MM.1S (cell line): ENCODE data around the gene ACO2.

ENCODE experiments used
- DNase-seq: peaks from one replicate; pipeline ENCODE4 v3.0.0-alpha.2; 2015
- H2AFZ ChIP-seq: fragments of 300-600 bp; sonication (generic); 2 replicates; pipeline ENCODE4 v1.6.0; 2016; ENCODE audit warnings: antibody characterized with exemption, low read length
- H3F3A ChIP-seq: fragments of 300-600 bp; sonication (generic); 2 replicates; pipeline ENCODE4 v1.6.1; 2016; ENCODE audit warnings: mild to moderate bottlenecking, antibody characterized with exemption, low read length, moderate library complexity, mixed read lengths; ENCODE audit not compliant: insufficient read depth
- H3K27ac ChIP-seq: fragments of 300-600 bp; sonication (generic); 2 replicates; pipeline ENCODE4 v1.5.1; 2016; ENCODE audit warnings: mild to moderate bottlenecking, low read length
- H3K27me3 ChIP-seq: fragments of 300-600 bp; sonication (generic); replicated peaks from 2 replicates; pipeline ENCODE4 v1.6.0; 2016; ENCODE audit warnings: low read length; ENCODE audit not compliant: insufficient read depth
- H3K36me3 ChIP-seq: fragments of 300-600 bp; sonication (generic); replicated peaks from 2 replicates; pipeline ENCODE4 v1.6.1; 2016; ENCODE audit warnings: mild to moderate bottlenecking, low read length, mixed read lengths; ENCODE audit not compliant: insufficient read depth
- H3K4me1 ChIP-seq: fragments of 300-600 bp; sonication (generic); 2 replicates; pipeline ENCODE4 v1.6.1; 2016; ENCODE audit warnings: low read length, mixed read lengths
- H3K4me2 ChIP-seq: fragments of 300-600 bp; sonication (generic); 2 replicates; pipeline ENCODE4 v1.6.0; 2016; ENCODE audit warnings: low read depth, low read length
- H3K4me3 ChIP-seq: fragments of 300-600 bp; sonication (generic); 2 replicates; pipeline ENCODE4 v1.5.1; 2016; ENCODE audit warnings: low read length, mixed read lengths
- H3K79me2 ChIP-seq: fragments of 300-600 bp; sonication (generic); 2 replicates; pipeline ENCODE4 v1.6.1; 2016; ENCODE audit warnings: mixed run types, low read length, mixed read lengths
- H3K9ac ChIP-seq: fragments of 300-600 bp; sonication (generic); 2 replicates; pipeline ENCODE4 v1.6.1; 2016; ENCODE audit warnings: low read length, mixed read lengths
- H3K9me2 ChIP-seq: fragments of 300-600 bp; sonication (generic); replicated peaks from 2 replicates; pipeline ENCODE4 v1.6.1; 2016; ENCODE audit warnings: mild to moderate bottlenecking, low read length, mixed read lengths; ENCODE audit not compliant: insufficient read depth
- H3K9me3 ChIP-seq: fragments of 300-600 bp; sonication (generic); replicated peaks from 2 replicates; pipeline ENCODE4 v1.6.1; 2016; ENCODE audit warnings: mild to moderate bottlenecking, low read length, mixed read lengths; ENCODE audit not compliant: insufficient read depth
- H4K20me1 ChIP-seq: fragments of 300-600 bp; sonication (generic); 2 replicates; pipeline ENCODE4 v1.6.1; 2016; ENCODE audit warnings: mild to moderate bottlenecking, low read length, moderate library complexity, mixed read lengths; ENCODE audit not compliant: insufficient read depth
- EZH2 ChIP-seq: fragments of 300-600 bp; sonication (generic); optimal IDR thresholded peaks from 2 replicates; pipeline ENCODE3; 2017; ENCODE audit warnings: low read depth, mild to moderate bottlenecking, antibody characterized with exemption, low read length, mixed read lengths
- EZH2phosphoT487 ChIP-seq: fragments of 300-600 bp; sonication (generic); IDR thresholded peaks from 2 replicates; pipeline ENCODE4 v1.6.1; 2018; ENCODE audit warnings: antibody characterized with exemption, low read length
- TF ChIP-seq, protein P1 (sequence below): fragments of 300-600 bp; sonication (generic); IDR thresholded peaks from 2 replicates; pipeline ENCODE4 v1.5.1; 2016; ENCODE audit warnings: antibody characterized with exemption, low read length, mixed read lengths

The ACO2 gene

DNA sequence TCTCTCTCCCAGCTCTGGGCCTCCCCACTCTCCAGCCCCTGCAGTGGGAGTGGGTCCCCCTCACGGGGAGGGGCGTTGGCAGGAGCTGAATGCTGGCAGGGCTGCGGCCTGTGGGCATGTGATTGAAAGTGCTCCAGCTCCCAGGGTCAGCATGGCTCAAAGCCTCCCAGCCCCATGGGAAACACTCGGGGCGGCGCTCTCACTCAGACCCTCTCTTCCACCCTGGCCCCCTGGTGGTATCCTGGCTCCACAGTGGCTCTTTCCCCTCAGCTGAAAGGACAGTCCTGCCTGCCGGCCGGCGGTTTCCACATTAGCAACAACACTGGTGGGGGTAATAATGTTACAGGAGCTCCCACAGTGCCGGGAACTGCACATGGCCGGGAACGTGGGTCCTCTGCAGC is 39.9 kb downstream of the ACO2 start:
- Histone ChIP-seq H3K9ac (no peak overlapping the region), H3K4me1 (no peaks in the 10 kb centered on the region), H4K20me1 (0 out of 2 replicates have a peak, but pooled peaks cover 8% of the 10 kb centered on the region), H3K9me3 (no peaks in the 10 kb centered on the region), H2AFZ (no peak overlapping the region), H3K4me3 (no peak overlapping the region), H3K36me3 (peaks cover 3% of the 10 kb centered on the region), H3K27me3 (no peaks in the 10 kb centered on the region), H3K9me2 (no peaks in the 10 kb centered on the region), H3K27ac (no peak overlapping the region), H3K79me2 (peaks cover 66% of the 10 kb centered on the region), H3F3A (no peaks in the 10 kb centered on the region), H3K4me2 (no peak overlapping the region)
- no peak for DNase-seq
- TF ChIP-seq, protein P1, sequence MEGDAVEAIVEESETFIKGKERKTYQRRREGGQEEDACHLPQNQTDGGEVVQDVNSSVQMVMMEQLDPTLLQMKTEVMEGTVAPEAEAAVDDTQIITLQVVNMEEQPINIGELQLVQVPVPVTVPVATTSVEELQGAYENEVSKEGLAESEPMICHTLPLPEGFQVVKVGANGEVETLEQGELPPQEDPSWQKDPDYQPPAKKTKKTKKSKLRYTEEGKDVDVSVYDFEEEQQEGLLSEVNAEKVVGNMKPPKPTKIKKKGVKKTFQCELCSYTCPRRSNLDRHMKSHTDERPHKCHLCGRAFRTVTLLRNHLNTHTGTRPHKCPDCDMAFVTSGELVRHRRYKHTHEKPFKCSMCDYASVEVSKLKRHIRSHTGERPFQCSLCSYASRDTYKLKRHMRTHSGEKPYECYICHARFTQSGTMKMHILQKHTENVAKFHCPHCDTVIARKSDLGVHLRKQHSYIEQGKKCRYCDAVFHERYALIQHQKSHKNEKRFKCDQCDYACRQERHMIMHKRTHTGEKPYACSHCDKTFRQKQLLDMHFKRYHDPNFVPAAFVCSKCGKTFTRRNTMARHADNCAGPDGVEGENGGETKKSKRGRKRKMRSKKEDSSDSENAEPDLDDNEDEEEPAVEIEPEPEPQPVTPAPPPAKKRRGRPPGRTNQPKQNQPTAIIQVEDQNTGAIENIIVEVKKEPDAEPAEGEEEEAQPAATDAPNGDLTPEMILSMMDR = no peak
- TF ChIP-seq EZH2 = no peak

DNA sequence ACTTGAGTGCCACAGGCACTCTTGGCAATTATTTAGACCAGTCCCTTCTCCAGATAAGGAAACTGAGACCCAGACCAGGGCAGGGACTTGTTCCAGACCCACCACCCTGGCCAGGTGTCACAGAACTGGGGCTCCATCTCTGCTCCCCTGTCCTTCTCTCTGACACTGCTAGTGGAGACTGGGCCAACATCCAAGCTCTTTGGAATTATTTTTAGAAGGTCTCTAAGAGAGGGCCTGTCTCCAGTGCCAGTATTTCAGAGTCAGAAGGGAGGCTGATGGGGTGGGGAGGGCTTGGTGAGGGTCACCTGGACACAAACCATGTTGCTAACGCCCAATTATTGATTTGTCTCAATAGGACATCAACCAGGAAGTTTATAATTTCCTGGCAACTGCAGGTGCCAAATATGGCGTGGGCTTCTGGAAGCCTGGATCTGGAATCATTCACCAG is 42.6 kb downstream of the ACO2 start:
- H3K9ac ChIP-seq = no peak overlapping the region
- H3K9me2 ChIP-seq = no peaks in the 10 kb centered on the region
- H3K79me2 ChIP-seq = peaks cover 45% of the 10 kb centered on the region
- H3K9me3 ChIP-seq = no peaks in the 10 kb centered on the region
- DNase-seq = no peak
- no peaks in the 10 kb centered on the region for H3F3A ChIP-seq
- no peak overlapping the region for H3K4me2 ChIP-seq
- no peak for TF ChIP-seq EZH2
- TF ChIP-seq EZH2phosphoT487 = no peak
- TF ChIP-seq, protein P1 = no peak
- H3K4me3 ChIP-seq = no peak overlapping the region
- 0 out of 2 replicates have a peak, but pooled peaks cover 7% of the 10 kb centered on the region for H4K20me1 ChIP-seq
- no peak overlapping the region for H3K27ac ChIP-seq
- no peaks in the 10 kb centered on the region for H3K4me1 ChIP-seq
- no peaks in the 10 kb centered on the region for H3K27me3 ChIP-seq
- H3K36me3 ChIP-seq = peaks cover 3% of the 10 kb centered on the region; the same call in 1 of the 2 replicates
- no peak overlapping the region for H2AFZ ChIP-seq

DNA sequence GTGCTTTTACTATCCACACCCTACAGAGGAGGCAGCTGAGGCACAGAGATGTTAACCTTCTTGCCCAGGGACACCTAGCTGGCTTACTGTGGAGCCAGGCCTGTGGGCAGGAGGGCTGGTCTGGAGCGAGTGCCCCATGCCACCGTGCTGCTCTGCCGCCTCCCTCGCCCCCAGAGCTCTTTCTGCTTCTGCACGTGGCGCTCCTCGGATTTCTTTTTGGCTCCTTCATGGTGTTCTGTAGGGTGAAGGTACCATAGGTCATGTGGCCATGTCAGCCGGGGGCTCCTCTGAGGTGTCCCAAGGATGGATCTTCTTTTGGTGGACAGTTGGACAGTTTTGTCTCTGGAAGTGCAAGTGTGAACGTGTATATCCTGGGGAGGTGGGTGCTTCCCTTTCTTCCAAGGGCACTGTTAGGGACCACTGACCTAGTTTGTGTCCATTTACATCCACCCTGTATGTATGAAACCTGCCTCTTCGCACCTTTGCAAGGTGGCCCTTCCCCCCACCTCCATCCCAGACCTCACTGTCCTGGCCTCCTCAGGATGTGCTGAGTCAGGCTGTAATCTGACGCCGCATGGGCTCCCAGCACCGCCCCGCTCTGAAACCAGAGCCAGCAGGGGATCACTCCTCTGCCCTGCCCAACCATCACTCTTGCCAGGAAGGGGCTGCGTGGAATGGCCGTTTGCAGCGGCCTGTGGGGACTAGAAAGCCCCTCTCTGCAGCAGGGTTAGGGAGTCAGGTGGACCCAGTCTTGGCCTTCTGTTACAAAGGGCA is 43.7 kb downstream of the ACO2 start:
- TF ChIP-seq EZH2 (no peak), EZH2phosphoT487 (no peak)
- TF ChIP-seq, protein P1 = no peak
- no peak overlapping the region for H3K9ac ChIP-seq
- no peak overlapping the region for H3K4me2 ChIP-seq
- no peak for DNase-seq
- H3K9me3 ChIP-seq = no peaks in the 10 kb centered on the region
- no peak overlapping the region for H2AFZ ChIP-seq
- no peaks in the 10 kb centered on the region for H3F3A ChIP-seq
- no peaks in the 10 kb centered on the region for H3K27me3 ChIP-seq
- H3K4me1 ChIP-seq = no peaks in the 10 kb centered on the region
- H3K4me3 ChIP-seq = no peak overlapping the region
- no peaks in the 10 kb centered on the region for H4K20me1 ChIP-seq
- H3K79me2 ChIP-seq = peaks cover 35% of the 10 kb centered on the region
- H3K27ac ChIP-seq = no peak overlapping the region
- no peaks in the 10 kb centered on the region for H3K9me2 ChIP-seq
- H3K36me3 ChIP-seq = 0 out of 2 replicates have a peak, but pooled peaks cover 3% of the 10 kb centered on the region
